HCT116 (cell line): ENCODE measurements around the gene ZNF316. TPM values are rescaled to one million over a fixed set of nuclear protein-coding genes. Genes with fewer than 3 reads are reported as not detected.

ENCODE experiments used
- ATAC-seq: fragments of 200-7000 bp; cut with Tn5 transposase; 2 replicates; pipeline ENCODE4 v1.9.1; 2020; ENCODE audit warnings: mild to moderate bottlenecking, moderate library complexity
- BruUV-seq: library from RNA; stranded (reverse); fragments of 400-500 nt; replicated peaks from 2 replicates; lab custom pipeline; 2021; lab: Mats Ljungman, UMichigan
- CTCF ChIA-PET: fragments of 300-600 bp; sonication (Branson Sonifier 250); formaldehyde crosslinking; loops from one replicate; lab custom pipeline; 2021; ENCODE audit warnings: antibody characterized with exemption; lab: Charles Lee
- POLR2A ChIA-PET: fragments of 300-600, 350-600 bp; sonication (Branson Sonifier 250); formaldehyde crosslinking; loops from one replicate; lab custom pipeline; 2021; ENCODE audit warnings: antibody characterized with exemption; lab: Charles Lee
- RAD21 ChIA-PET, 2 experiments: fragments of 300-600 bp; sonication (Branson Sonifier 250); formaldehyde crosslinking; loops; one replicate each; lab custom pipeline; 2023; ENCODE audit warnings: low total read pairs in 2 of 2; ENCODE audit not compliant: uncharacterized antibody in 2 of 2, unreplicated experiment in 2 of 2, low non-redundant PET in 1 of 2; lab: Charles Lee
- DNase-seq: peaks from one replicate; pipeline ENCODE4 v3.0.0-alpha.2; 2010; ENCODE audit warnings: low read depth, low spot score
- H2AFZ ChIP-seq: fragments of 200-600 bp; shearing (Covaris generic), sonication (generic); 2 replicates; pipeline ENCODE4 v1.6.1; 2017; ENCODE audit warnings: low read depth, mixed run types, mixed read lengths, antibody characterized with exemption, low read length; ENCODE audit not compliant: poor library complexity, severe bottlenecking
- H3K27ac ChIP-seq: 2 replicates; pipeline ENCODE4 v1.5.1; 2012; ENCODE audit warnings: low read depth, low read length
- H3K27me3 ChIP-seq: fragments of 200-600 bp; sonication (generic); 2 replicates; pipeline ENCODE4 v1.6.1; 2016; ENCODE audit warnings: mixed run types, low read length, mixed read lengths; ENCODE audit not compliant: insufficient read depth
- H3K36me3 ChIP-seq, 2 experiments: fragments of 200-500 bp in 1 of 2; fragments of 200-600 bp in 1 of 2; sonication (Bioruptor generic) in 1 of 2; sonication (generic) in 1 of 2; 2 replicates each; pipeline versions ENCODE4 v1.5.1 to v1.6.1; 2014 to 2016; ENCODE audit warnings: low read length in 2 of 2, inconsistent platforms in 1 of 2, mixed read lengths in 1 of 2, mixed run types in 1 of 2; ENCODE audit not compliant: insufficient read depth in 2 of 2, control insufficient read depth in 1 of 2
- H3K4me1 ChIP-seq, 2 experiments: fragments of 200-600 bp in 1 of 2; sonication (generic) in 1 of 2; 2 replicates each; pipeline versions ENCODE4 v1.5.1 to v1.6.1; 2012 to 2017; ENCODE audit warnings: low read length in 2 of 2, inconsistent platforms in 1 of 2, mild to moderate bottlenecking in 1 of 2, mixed read lengths in 1 of 2, mixed run types in 1 of 2, moderate library complexity in 1 of 2; ENCODE audit not compliant: insufficient read depth in 2 of 2, control insufficient read depth in 1 of 2
- H3K4me2 ChIP-seq: fragments of 200-600 bp; sonication (generic); 2 replicates; pipeline ENCODE4 v1.6.1; 2017; ENCODE audit warnings: mixed run types, low read length, mixed read lengths
- H3K4me3 ChIP-seq, 2 experiments: fragments of 200-600 bp in 1 of 2; sonication (generic) in 1 of 2; replicated peaks in 1 of 2; 2 replicates each; pipeline ENCODE4 v1.5.1; 2011 to 2016; ENCODE audit warnings: low read length in 2 of 2, control low read depth in 1 of 2, low read depth in 1 of 2, mild to moderate bottlenecking in 1 of 2, mixed read lengths in 1 of 2, mixed run types in 1 of 2
- H3K79me2 ChIP-seq: fragments of 200-600 bp; sonication (generic); 2 replicates; pipeline ENCODE4 v1.6.1; 2017; ENCODE audit warnings: mild to moderate bottlenecking, mixed run types, low read length, moderate library complexity, mixed read lengths; ENCODE audit not compliant: insufficient read depth
- H3K9ac ChIP-seq: fragments of 200-600 bp; sonication (generic); 2 replicates; pipeline ENCODE4 v1.6.1; 2016; ENCODE audit warnings: low read length, mixed read lengths
- H3K9me2 ChIP-seq: fragments of 200-600 bp; sonication (generic), shearing (Covaris generic); 2 replicates; pipeline ENCODE4 v1.6.1; 2017; ENCODE audit warnings: mixed run types, mild to moderate bottlenecking, moderate library complexity; ENCODE audit not compliant: insufficient read depth
- H3K9me3 ChIP-seq, 2 experiments: fragments of 200-500 bp in 1 of 2; fragments of 200-600 bp in 1 of 2; sonication (Bioruptor generic) in 1 of 2; sonication (generic) in 1 of 2; 2 replicates each; pipeline ENCODE4 v1.6.1; 2014 to 2017; ENCODE audit warnings: low read length in 2 of 2, mixed read lengths in 2 of 2, inconsistent platforms in 1 of 2, low read depth in 1 of 2, mild to moderate bottlenecking in 1 of 2, mixed run types in 1 of 2, moderate library complexity in 1 of 2; ENCODE audit not compliant: control insufficient read depth in 1 of 2, insufficient read depth in 1 of 2
- H4K20me1 ChIP-seq: fragments of 200-600 bp; sonication (generic), shearing (Covaris generic); 2 replicates; pipeline ENCODE4 v1.6.1; 2017; ENCODE audit warnings: mixed run types, mild to moderate bottlenecking, moderate library complexity; ENCODE audit not compliant: insufficient read depth
- CBX3 ChIP-seq: IDR thresholded peaks from 2 replicates; pipeline ENCODE4 v1.6.1; 2012; ENCODE audit warnings: low read depth
- CEBPB ChIP-seq: IDR thresholded peaks from 2 replicates; pipeline ENCODE4 v1.6.1; 2012; ENCODE audit warnings: low read depth
- CTCF ChIP-seq, 3 experiments: fragments of 200-600 bp in 1 of 3; sonication (generic) in 1 of 3; IDR thresholded peaks in 2 of 3; conservative IDR thresholded peaks in 1 of 3; 2 replicates each; pipeline ENCODE4 v1.5.1; 2012 to 2017; ENCODE audit warnings: low read depth in 2 of 3, low read length in 2 of 3, antibody characterized with exemption in 1 of 3, borderline replicate concordance in 1 of 3, control low read depth in 1 of 3, mild to moderate bottlenecking in 1 of 3, mixed read lengths in 1 of 3, mixed run types in 1 of 3, moderate library complexity in 1 of 3; ENCODE audit not compliant: insufficient read depth in 1 of 3
- EZH2 ChIP-seq: fragments of 200-600 bp; sonication (generic); IDR thresholded peaks from 2 replicates; pipeline ENCODE4 v1.6.1; 2017; ENCODE audit warnings: antibody characterized with exemption, mixed run types
- FOSL1 ChIP-seq: IDR thresholded peaks from 2 replicates; pipeline ENCODE4 v1.6.1; 2012; ENCODE audit warnings: low read depth
- JUND ChIP-seq: IDR thresholded peaks from 2 replicates; pipeline ENCODE4 v1.6.1; 2012
- POLR2A ChIP-seq: IDR thresholded peaks from 2 replicates; pipeline ENCODE4 v1.7.0; 2011; ENCODE audit warnings: borderline replicate concordance; ENCODE audit not compliant: insufficient read depth, insufficient read length; ENCODE audit errors: extremely low read depth
- POLR2AphosphoS5 ChIP-seq: IDR thresholded peaks from 2 replicates; pipeline ENCODE4 v1.6.1; 2011; ENCODE audit warnings: mild to moderate bottlenecking, low read depth, low read length, moderate library complexity
- RAD21 ChIP-seq: IDR thresholded peaks from 2 replicates; pipeline ENCODE4 v1.6.1; 2012; ENCODE audit warnings: low read depth, mild to moderate bottlenecking
- REST ChIP-seq: IDR thresholded peaks from 2 replicates; pipeline ENCODE4 v1.6.1; 2012; ENCODE audit warnings: low read depth
- SIN3A ChIP-seq: IDR thresholded peaks from 2 replicates; pipeline ENCODE4 v1.6.1; 2012; ENCODE audit warnings: low read depth
- SP1 ChIP-seq: IDR thresholded peaks from 2 replicates; pipeline ENCODE4 v1.6.1; 2012; ENCODE audit warnings: low read depth
- SRF ChIP-seq: IDR thresholded peaks from 2 replicates; pipeline ENCODE4 v1.6.1; 2012; ENCODE audit warnings: low read depth
- TCF7L2 ChIP-seq: IDR thresholded peaks from 2 replicates; pipeline ENCODE4 v1.7.0; 2011; ENCODE audit warnings: borderline replicate concordance, inconsistent platforms; ENCODE audit not compliant: insufficient read depth, insufficient read length; ENCODE audit errors: extremely low read depth
- YY1 ChIP-seq: IDR thresholded peaks from 2 replicates; pipeline ENCODE4 v1.6.1; 2011; ENCODE audit warnings: low read length, low read depth, moderate library complexity, mild to moderate bottlenecking; ENCODE audit not compliant: insufficient replicate concordance; ENCODE audit errors: extremely low read depth
- ZFX ChIP-seq: fragments of 450-650 bp; IDR thresholded peaks from 2 replicates; pipeline ENCODE4 v1.6.1; 2017
- ZNF274 ChIP-seq: fragments of 200-500 bp; sonication (Bioruptor generic); IDR thresholded peaks from 2 replicates; pipeline ENCODE4 v1.6.1; 2014; ENCODE audit warnings: mild to moderate bottlenecking, low read depth, low read length, inconsistent platforms
- intact Hi-C: fragments of 100-400 bp; cut with micrococcal nuclease; formaldehyde crosslinking; loops from 2 replicates; pipeline ENCODE4 v1.10.0; 2022
- total RNA-seq: library from RNA; stranded (reverse); gene quantifications from one replicate; pipeline ENCODE4 v1.2.1, GENCODE V29; 2021; ENCODE audit not compliant: unreplicated experiment
- TF ChIP-seq, protein P1 (sequence below): IDR thresholded peaks from 2 replicates; pipeline ENCODE4 v1.6.1; 2012
- TF ChIP-seq, protein P2 (sequence below): IDR thresholded peaks from 2 replicates; pipeline ENCODE4 v1.6.1; 2011; ENCODE audit warnings: mild to moderate bottlenecking, low read length, moderate library complexity; ENCODE audit not compliant: insufficient replicate concordance; ENCODE audit errors: extremely low read depth

The ZNF316 gene
- total RNA-seq, 1 experiment from 2014 or later, result 25.0 TPM

GRCh38 chr7:6604458-6604857, 32.7 kb upstream of the ZNF316 start (continued):
- TF ChIP-seq RAD21 (no peak), YY1 (no peak), POLR2A (no peak), ZNF274 (no peak)

DNA sequence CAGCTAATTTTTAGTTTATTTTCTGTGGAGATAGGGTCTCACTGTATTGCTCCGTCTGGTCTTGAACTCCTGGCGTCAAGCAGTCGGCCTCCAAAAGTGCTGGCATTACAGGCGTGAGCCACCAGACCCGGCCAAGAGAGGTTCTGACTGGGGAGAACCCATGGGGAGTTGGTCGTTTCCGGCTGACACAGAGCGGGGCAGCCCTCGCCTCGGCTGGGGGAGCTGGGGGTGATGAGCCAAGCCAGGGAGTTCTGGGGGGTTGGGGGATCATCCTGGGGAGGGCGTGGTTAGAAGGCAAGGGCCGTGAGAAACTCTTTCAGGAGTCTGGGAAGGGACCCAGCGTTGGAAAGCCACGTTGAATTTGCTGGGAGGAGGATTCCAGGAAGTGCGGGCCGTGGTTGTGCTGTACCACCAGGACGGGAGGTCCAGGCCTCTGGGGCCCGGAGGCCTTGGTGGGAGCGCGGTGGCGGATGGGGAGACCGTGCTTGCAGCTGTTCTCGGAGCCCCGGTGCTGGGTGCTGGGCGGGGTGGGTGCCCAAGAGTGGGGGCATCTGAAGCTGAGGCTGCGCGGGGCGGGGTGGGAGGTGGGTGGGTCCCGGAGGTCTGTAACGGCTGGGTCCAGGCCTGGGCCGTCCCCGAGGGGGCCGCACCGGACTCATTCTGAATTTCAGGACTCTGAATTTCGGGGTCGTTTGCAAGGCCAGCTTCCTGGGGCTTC, 30.1 kb upstream of the ZNF316 start:
- Histone ChIP-seq H2AFZ (no peak overlapping the region), H3K4me3 (no peak overlapping the region), H3K9me3 (no peaks in the 10 kb centered on the region), H3K9ac (no peak overlapping the region), H3K27ac (no peak overlapping the region), H3K27me3 (no peaks in the 10 kb centered on the region), H3K36me3 (peaks cover 2 to 14% of the 10 kb centered on the region in 2 experiments; a peak in 1 of 4 replicates), H3K4me2 (no peak overlapping the region), H3K4me1 (no peaks in the 10 kb centered on the region), H3K79me2 (no peaks in the 10 kb centered on the region), H4K20me1 (no peaks in the 10 kb centered on the region), H3K9me2 (no peaks in the 10 kb centered on the region)
- ATAC-seq (no peak), DNase-seq (no peak)
- no TSS peak for BruUV-seq
- ChIA-PET CTCF (no interaction called here), POLR2A (no interaction called here), RAD21 (no interaction called here)
- intact Hi-C loops, result no loop called here
- TF ChIP-seq FOSL1 (no peak), SIN3A (no peak), SRF (no peak), SP1 (no peak), CBX3 (no peak), JUND (no peak), POLR2AphosphoS5 (no peak), CEBPB (no peak), CTCF (IDR thresholded peaks at IDR 0.05 in 2 of 3, conservative IDR thresholded peaks at IDR 0.05 in 1 of 3; ENCODE audit: borderline replicate concordance in 1 of 3, insufficient read depth in 1 of 3, low read depth in 2 of 3, low read length in 2 of 3) (no peak), ZFX (no peak), REST (no peak), TCF7L2 (no peak), RAD21 (no peak), POLR2A (no peak), EZH2 (no peak)
- TF ChIP-seq, protein P1, sequence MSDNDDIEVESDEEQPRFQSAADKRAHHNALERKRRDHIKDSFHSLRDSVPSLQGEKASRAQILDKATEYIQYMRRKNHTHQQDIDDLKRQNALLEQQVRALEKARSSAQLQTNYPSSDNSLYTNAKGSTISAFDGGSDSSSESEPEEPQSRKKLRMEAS, result no peak
- TF ChIP-seq, protein P2, sequence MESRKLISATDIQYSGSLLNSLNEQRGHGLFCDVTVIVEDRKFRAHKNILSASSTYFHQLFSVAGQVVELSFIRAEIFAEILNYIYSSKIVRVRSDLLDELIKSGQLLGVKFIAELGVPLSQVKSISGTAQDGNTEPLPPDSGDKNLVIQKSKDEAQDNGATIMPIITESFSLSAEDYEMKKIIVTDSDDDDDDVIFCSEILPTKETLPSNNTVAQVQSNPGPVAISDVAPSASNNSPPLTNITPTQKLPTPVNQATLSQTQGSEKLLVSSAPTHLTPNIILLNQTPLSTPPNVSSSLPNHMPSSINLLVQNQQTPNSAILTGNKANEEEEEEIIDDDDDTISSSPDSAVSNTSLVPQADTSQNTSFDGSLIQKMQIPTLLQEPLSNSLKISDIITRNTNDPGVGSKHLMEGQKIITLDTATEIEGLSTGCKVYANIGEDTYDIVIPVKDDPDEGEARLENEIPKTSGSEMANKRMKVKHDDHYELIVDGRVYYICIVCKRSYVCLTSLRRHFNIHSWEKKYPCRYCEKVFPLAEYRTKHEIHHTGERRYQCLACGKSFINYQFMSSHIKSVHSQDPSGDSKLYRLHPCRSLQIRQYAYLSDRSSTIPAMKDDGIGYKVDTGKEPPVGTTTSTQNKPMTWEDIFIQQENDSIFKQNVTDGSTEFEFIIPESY, result no peak
